Fibroblast of lung (primary cell): ENCODE measurements around the gene CCDC146. TPM values are rescaled to one million over a fixed set of nuclear protein-coding genes. Genes with fewer than 3 reads are reported as not detected.

Experiments
- DNase-seq, 2 donors: peaks; one replicate each; pipeline versions ENCODE4 v3.0.0 to v3.0.0-alpha.2; 2010; ENCODE audit warnings: low read depth in 2 of 2
- H2AFZ ChIP-seq: 2 replicates; pipeline ENCODE4 v1.5.1; 2012; ENCODE audit warnings: low read length, control low read depth, inconsistent platforms
- H3K27ac ChIP-seq: 2 replicates; pipeline ENCODE4 v1.5.1; 2011; ENCODE audit warnings: low read length, control low read depth; ENCODE audit not compliant: insufficient read depth
- H3K27me3 ChIP-seq: 2 replicates; pipeline ENCODE4 v1.5.1; 2011; ENCODE audit warnings: mild to moderate bottlenecking, low read length; ENCODE audit not compliant: control insufficient read depth, insufficient read depth
- H3K36me3 ChIP-seq: 2 replicates; pipeline ENCODE4 v1.5.1; 2011; ENCODE audit warnings: low read length; ENCODE audit not compliant: control insufficient read depth, insufficient read depth
- H3K4me1 ChIP-seq: 2 replicates; pipeline ENCODE4 v1.5.1; 2011; ENCODE audit warnings: low read length; ENCODE audit not compliant: control insufficient read depth, insufficient read depth; ENCODE audit errors: extremely low read depth
- H3K4me2 ChIP-seq: 2 replicates; pipeline ENCODE4 v1.5.1; 2011; ENCODE audit warnings: low read length, control low read depth; ENCODE audit not compliant: insufficient read depth; ENCODE audit errors: extremely low read depth
- H3K4me3 ChIP-seq, 4 experiments: fragments of 200-600 bp in 1 of 4; sonication (generic) in 1 of 4; replicated peaks in 1 of 4; 2 replicates each; pipeline ENCODE4 v1.5.1; 2011 to 2016; ENCODE audit warnings: low read length in 4 of 4, low read depth in 3 of 4, mild to moderate bottlenecking in 3 of 4, control low read depth in 2 of 4, inconsistent platforms in 1 of 4, mixed read lengths in 1 of 4; ENCODE audit not compliant: insufficient read depth in 1 of 4; ENCODE audit errors: control extremely low read depth in 1 of 4
- H3K79me2 ChIP-seq: 2 replicates; pipeline ENCODE4 v1.5.1; 2012; ENCODE audit warnings: mild to moderate bottlenecking, low read length, inconsistent platforms; ENCODE audit not compliant: control insufficient read depth, insufficient read depth
- H3K9ac ChIP-seq: 2 replicates; pipeline ENCODE4 v1.5.1; 2011; ENCODE audit warnings: mild to moderate bottlenecking, low read length, control low read depth; ENCODE audit not compliant: insufficient read depth
- H3K9me3 ChIP-seq: 2 replicates; pipeline ENCODE4 v1.5.1; 2012; ENCODE audit warnings: low read depth, low read length; ENCODE audit not compliant: control insufficient read depth, insufficient read depth
- H4K20me1 ChIP-seq: 2 replicates; pipeline ENCODE4 v1.5.1; 2011; ENCODE audit warnings: low read length; ENCODE audit not compliant: control insufficient read depth, insufficient read depth; ENCODE audit errors: extremely low read depth
- EZH2 ChIP-seq: IDR thresholded peaks from 2 replicates; pipeline ENCODE4 v1.5.1; 2012; ENCODE audit warnings: low read length, control low read depth, mild to moderate bottlenecking; ENCODE audit errors: missing control alignments
- polyA plus RNA-seq, 2 donors: library from polyadenylated mRNA; depleted of rRNA in 1 of 2; stranded (reverse) in 1 of 2; unstranded in 1 of 2; fragments of >200 nt; gene quantifications; 2 replicates each; pipeline ENCODE4 v1.2.1, GENCODE V29; 2011 to 2012; ENCODE audit warnings: missing spikeins in 1 of 2
- total RNA-seq: library from RNA; depleted of rRNA; stranded (reverse); fragments of >200 nt; gene quantifications from 2 replicates; pipeline ENCODE4 v1.2.1, GENCODE V29; 2014
- TF ChIP-seq, protein P1 (sequence below), 2 donors: IDR thresholded peaks in 1 of 2; conservative IDR thresholded peaks in 1 of 2; 1 replicate in 1 of 2; 2 replicates in 1 of 2; pipeline ENCODE4 v1.5.1; 2011 to 2012; ENCODE audit warnings: low read length in 2 of 2, control low read depth in 1 of 2, inconsistent platforms in 1 of 2, low read depth in 1 of 2, mild to moderate bottlenecking in 1 of 2

CCDC146 gene
- total and polyA plus RNA-seq, 2 donors (not counting 1 experiment from before 2014, with no cell fraction given): 1.6 to 3.6 TPM

GRCh38 chr7:77182261-77182660, 59.8 kb downstream of the CCDC146 start:
- Histone ChIP-seq H3K27ac (no peak overlapping the region), H3K4me2 (no peak overlapping the region), H3K36me3 (no peaks in the 10 kb centered on the region), H3K9me3 (no peaks in the 10 kb centered on the region), H3K27me3 (no peaks in the 10 kb centered on the region), H3K4me1 (no peaks in the 10 kb centered on the region), H3K79me2 (no peaks in the 10 kb centered on the region), H3K4me3 (no peak overlapping the region), H3K9ac (no peak overlapping the region), H2AFZ (no peak overlapping the region), H4K20me1 (no peaks in the 10 kb centered on the region)
- TF ChIP-seq, protein P1, sequence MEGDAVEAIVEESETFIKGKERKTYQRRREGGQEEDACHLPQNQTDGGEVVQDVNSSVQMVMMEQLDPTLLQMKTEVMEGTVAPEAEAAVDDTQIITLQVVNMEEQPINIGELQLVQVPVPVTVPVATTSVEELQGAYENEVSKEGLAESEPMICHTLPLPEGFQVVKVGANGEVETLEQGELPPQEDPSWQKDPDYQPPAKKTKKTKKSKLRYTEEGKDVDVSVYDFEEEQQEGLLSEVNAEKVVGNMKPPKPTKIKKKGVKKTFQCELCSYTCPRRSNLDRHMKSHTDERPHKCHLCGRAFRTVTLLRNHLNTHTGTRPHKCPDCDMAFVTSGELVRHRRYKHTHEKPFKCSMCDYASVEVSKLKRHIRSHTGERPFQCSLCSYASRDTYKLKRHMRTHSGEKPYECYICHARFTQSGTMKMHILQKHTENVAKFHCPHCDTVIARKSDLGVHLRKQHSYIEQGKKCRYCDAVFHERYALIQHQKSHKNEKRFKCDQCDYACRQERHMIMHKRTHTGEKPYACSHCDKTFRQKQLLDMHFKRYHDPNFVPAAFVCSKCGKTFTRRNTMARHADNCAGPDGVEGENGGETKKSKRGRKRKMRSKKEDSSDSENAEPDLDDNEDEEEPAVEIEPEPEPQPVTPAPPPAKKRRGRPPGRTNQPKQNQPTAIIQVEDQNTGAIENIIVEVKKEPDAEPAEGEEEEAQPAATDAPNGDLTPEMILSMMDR (conservative IDR thresholded peaks at IDR 0.05 in 1 of 2, IDR thresholded peaks at IDR 0.05 in 1 of 2; ENCODE audit: low read depth in 1 of 2, low read length in 2 of 2): no peak
- TF ChIP-seq EZH2: no peak
- no peak for DNase-seq

DNA sequence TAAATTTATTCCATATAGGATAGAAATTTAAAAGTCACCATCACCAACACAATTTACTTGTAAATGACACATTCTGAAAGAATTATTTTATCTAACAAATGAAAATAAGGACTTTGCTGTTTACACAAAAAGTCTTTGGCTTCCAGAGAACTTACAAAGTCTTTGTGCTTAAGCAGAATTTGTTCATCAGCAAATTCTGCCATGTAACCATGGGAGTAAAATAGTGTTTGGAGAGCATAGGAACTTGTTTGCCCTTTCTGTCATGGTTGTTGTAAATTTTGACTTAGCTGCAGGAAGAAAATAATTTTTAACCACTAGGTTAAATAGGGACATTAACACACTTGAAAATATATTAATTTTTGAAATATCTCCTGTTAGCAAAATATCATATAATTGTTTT, 62.0 kb downstream of the CCDC146 start:
- Histone ChIP-seq H4K20me1 (no peaks in the 10 kb centered on the region), H3K9ac (no peak overlapping the region), H3K4me3 (no peak overlapping the region), H3K4me1 (no peaks in the 10 kb centered on the region), H3K9me3 (no peaks in the 10 kb centered on the region), H3K27ac (no peak overlapping the region), H3K79me2 (no peaks in the 10 kb centered on the region), H3K36me3 (no peaks in the 10 kb centered on the region), H3K27me3 (no peaks in the 10 kb centered on the region), H3K4me2 (no peak overlapping the region), H2AFZ (no peak overlapping the region)
- no peak for TF ChIP-seq EZH2
- TF ChIP-seq, protein P1 (conservative IDR thresholded peaks at IDR 0.05 in 1 of 2, IDR thresholded peaks at IDR 0.05 in 1 of 2; ENCODE audit: low read depth in 1 of 2, low read length in 2 of 2): no peak
- peak in 1 of 2 donors; percentile 2 for DNase-seq

GRCh38 chr7:77184990-77185389, 62.6 kb downstream of the CCDC146 start:
- no peak overlapping the region for H3K9ac ChIP-seq
- no peaks in the 10 kb centered on the region for H3K36me3 ChIP-seq
- H3K27ac ChIP-seq: no peak overlapping the region
- no peaks in the 10 kb centered on the region for H3K27me3 ChIP-seq
- H3K4me2 ChIP-seq: no peak overlapping the region
- no peak overlapping the region for H3K4me3 ChIP-seq
- H3K4me1 ChIP-seq: no peaks in the 10 kb centered on the region
- H2AFZ ChIP-seq: no peak overlapping the region
- peak in 1 of 2 donors; percentile 43 for DNase-seq
- H3K9me3 ChIP-seq: no peaks in the 10 kb centered on the region
- H3K79me2 ChIP-seq: no peaks in the 10 kb centered on the region
- TF ChIP-seq EZH2: no peak
- TF ChIP-seq, protein P1 (conservative IDR thresholded peaks at IDR 0.05 in 1 of 2, IDR thresholded peaks at IDR 0.05 in 1 of 2; ENCODE audit: low read depth in 1 of 2, low read length in 2 of 2): no peak
- H4K20me1 ChIP-seq: no peaks in the 10 kb centered on the region
